ENCODE data around the gene EXOC4. TPM values are rescaled to one million over a fixed set of nuclear protein-coding genes. Genes with fewer than 3 reads are reported as not detected.
"Not testable (repeated sequence)": the region's sequence is repeated elsewhere in the genome, so short reads cannot be mapped to it uniquely, and the experiment has no call there.

Gene EXOC4
- polyA plus RNA-seq, 3 donors = 68.1 to 75.1 (median 70.9) TPM

- DNase-seq (ENCODE audit: extremely low read depth in 1 of 11, low read depth in 9 of 11, low spot score in 4 of 11) = no peak
These were observed 620.8 kb downstream of the EXOC4 start for GRCh38 chr7:133873631-133874030.

GRCh38 chr7:133883591-133883990, 630.7 kb downstream of the EXOC4 start:
- DNase-seq (ENCODE audit: extremely low read depth in 1 of 11, low read depth in 9 of 11, low spot score in 4 of 11) = no peak

- DNase-seq (ENCODE audit: extremely low read depth in 1 of 11, low read depth in 9 of 11, low spot score in 4 of 11) = no peak
These were observed 632.3 kb downstream of the EXOC4 start for GRCh38 chr7:133885213-133885612.

GRCh38 chr7:133886086-133886485, 633.2 kb downstream of the EXOC4 start:
- no peak for DNase-seq (ENCODE audit: extremely low read depth in 1 of 11, low read depth in 9 of 11, low spot score in 4 of 11)

- no peak for DNase-seq (ENCODE audit: extremely low read depth in 1 of 11, low read depth in 9 of 11, low spot score in 4 of 11)
These were observed 633.9 kb downstream of the EXOC4 start for GRCh38 chr7:133886797-133887196.

- DNase-seq (ENCODE audit: extremely low read depth in 1 of 11, low read depth in 9 of 11, low spot score in 4 of 11) = no peak
These were observed 634.6 kb downstream of the EXOC4 start for GRCh38 chr7:133887459-133887858.

- DNase-seq (ENCODE audit: extremely low read depth in 1 of 11, low read depth in 9 of 11, low spot score in 4 of 11) = no peak
These were observed 635.4 kb downstream of the EXOC4 start for GRCh38 chr7:133888061-133888930.

- no peak for DNase-seq (ENCODE audit: extremely low read depth in 1 of 11, low read depth in 9 of 11, low spot score in 4 of 11)
These were observed 651.9 kb downstream of the EXOC4 start for GRCh38 chr7:133904776-133905175.

GRCh38 chr7:133906553-133906952, 653.7 kb downstream of the EXOC4 start:
- DNase-seq (ENCODE audit: extremely low read depth in 1 of 11, low read depth in 9 of 11, low spot score in 4 of 11) = not testable (repeated sequence)

- no peak for DNase-seq (ENCODE audit: extremely low read depth in 1 of 11, low read depth in 9 of 11, low spot score in 4 of 11)
These were observed 657.9 kb downstream of the EXOC4 start for GRCh38 chr7:133910761-133911160.

GRCh38 chr7:133911724-133912123, 658.8 kb downstream of the EXOC4 start:
- DNase-seq (ENCODE audit: extremely low read depth in 1 of 11, low read depth in 9 of 11, low spot score in 4 of 11) = no peak

- no peak for DNase-seq (ENCODE audit: extremely low read depth in 1 of 11, low read depth in 9 of 11, low spot score in 4 of 11)
These were observed 660.2 kb downstream of the EXOC4 start for GRCh38 chr7:133912916-133913697.

GRCh38 chr7:133916621-133917020, 663.7 kb downstream of the EXOC4 start:
- no peak for DNase-seq (ENCODE audit: extremely low read depth in 1 of 11, low read depth in 9 of 11, low spot score in 4 of 11)

GRCh38 chr7:133919810-133920209, 666.9 kb downstream of the EXOC4 start:
- no peak for DNase-seq (ENCODE audit: extremely low read depth in 1 of 11, low read depth in 9 of 11, low spot score in 4 of 11)

GRCh38 chr7:133921635-133922182, 668.8 kb downstream of the EXOC4 start:
- DNase-seq (ENCODE audit: extremely low read depth in 1 of 11, low read depth in 9 of 11, low spot score in 4 of 11) = no peak

GRCh38 chr7:133923974-133924373, 671.1 kb downstream of the EXOC4 start:
- no peak for DNase-seq (ENCODE audit: extremely low read depth in 1 of 11, low read depth in 9 of 11, low spot score in 4 of 11)

- no peak for DNase-seq (ENCODE audit: extremely low read depth in 1 of 11, low read depth in 9 of 11, low spot score in 4 of 11)
These were observed 678.2 kb downstream of the EXOC4 start for GRCh38 chr7:133931053-133931452.

- no peak for DNase-seq (ENCODE audit: extremely low read depth in 1 of 11, low read depth in 9 of 11, low spot score in 4 of 11)
These were observed 679.7 kb downstream of the EXOC4 start for GRCh38 chr7:133932591-133932990.

- no peak for DNase-seq (ENCODE audit: extremely low read depth in 1 of 11, low read depth in 9 of 11, low spot score in 4 of 11)
These were observed 681.5 kb downstream of the EXOC4 start for GRCh38 chr7:133934262-133934976.

Measured in renal cortex interstitium (tissue), 11 donors.